Measurements from ENCODE around the gene P2RY2. TPM values are rescaled to one million over a fixed set of nuclear protein-coding genes. Genes with fewer than 3 reads are reported as not detected.
"Not testable (repeated sequence)": the region's sequence is repeated elsewhere in the genome, so short reads cannot be mapped to it uniquely, and the experiment has no call there.

Gene P2RY2
- total RNA-seq, 1 donor from 2014 or later: 0.51 TPM

DNA sequence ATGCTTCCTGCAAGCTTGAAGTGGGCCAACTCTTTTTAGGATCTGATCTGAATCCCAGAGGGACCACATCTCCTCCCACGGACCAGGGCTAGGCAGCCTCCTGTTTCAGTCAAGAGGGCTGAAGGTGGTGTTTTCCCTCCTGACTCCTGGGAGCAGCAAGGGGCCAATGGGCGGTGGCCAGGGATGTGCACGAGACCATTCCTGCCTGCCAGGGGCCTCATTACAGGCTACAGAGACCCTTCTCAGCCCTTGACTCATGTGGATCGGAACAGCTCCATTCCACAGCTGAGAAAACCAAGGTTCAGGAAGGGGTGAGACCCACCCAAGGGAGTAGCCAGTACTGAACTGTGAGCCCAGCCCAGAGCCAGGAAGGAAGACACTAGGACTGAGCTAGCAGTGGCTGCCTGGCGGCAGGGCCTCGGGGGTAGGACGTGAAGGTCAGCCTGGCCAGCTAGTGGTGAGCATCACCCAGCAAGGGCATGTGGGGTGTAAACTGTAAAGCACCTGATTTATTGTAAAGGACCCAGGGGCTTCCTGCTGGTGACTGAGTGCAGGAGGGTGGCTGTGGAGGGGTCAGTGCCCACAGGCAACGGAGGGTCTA is 50.7 kb downstream of the P2RY2 start:
- DNase-seq: no peak

DNA sequence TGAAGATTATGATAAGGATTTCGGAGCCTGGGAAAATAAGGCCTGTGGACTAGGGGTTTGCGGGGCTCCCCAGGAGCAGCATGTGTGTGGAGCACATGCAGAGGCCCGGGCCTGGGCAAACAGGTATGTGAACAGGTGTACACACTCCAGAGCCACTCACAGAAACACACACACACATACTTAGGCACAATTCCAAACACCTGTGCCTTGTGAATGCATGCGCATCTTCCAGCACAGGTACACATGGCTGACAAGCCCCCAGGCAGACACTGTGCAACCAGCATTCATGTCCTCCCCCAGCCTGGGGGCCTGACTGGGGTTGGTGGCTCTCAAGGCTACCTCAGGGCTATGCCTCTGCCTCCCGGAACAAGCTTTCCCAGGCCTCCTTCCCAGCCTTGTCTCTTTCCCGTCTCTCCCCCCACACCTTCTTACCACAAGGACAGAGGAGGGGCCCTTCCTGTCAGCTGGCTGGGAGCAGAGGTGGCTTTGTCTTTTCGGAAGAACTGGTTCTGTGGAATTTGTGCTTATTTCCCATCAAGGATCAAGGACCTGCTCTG is 51.5 kb downstream of the P2RY2 start:
- no peak for DNase-seq

DNA sequence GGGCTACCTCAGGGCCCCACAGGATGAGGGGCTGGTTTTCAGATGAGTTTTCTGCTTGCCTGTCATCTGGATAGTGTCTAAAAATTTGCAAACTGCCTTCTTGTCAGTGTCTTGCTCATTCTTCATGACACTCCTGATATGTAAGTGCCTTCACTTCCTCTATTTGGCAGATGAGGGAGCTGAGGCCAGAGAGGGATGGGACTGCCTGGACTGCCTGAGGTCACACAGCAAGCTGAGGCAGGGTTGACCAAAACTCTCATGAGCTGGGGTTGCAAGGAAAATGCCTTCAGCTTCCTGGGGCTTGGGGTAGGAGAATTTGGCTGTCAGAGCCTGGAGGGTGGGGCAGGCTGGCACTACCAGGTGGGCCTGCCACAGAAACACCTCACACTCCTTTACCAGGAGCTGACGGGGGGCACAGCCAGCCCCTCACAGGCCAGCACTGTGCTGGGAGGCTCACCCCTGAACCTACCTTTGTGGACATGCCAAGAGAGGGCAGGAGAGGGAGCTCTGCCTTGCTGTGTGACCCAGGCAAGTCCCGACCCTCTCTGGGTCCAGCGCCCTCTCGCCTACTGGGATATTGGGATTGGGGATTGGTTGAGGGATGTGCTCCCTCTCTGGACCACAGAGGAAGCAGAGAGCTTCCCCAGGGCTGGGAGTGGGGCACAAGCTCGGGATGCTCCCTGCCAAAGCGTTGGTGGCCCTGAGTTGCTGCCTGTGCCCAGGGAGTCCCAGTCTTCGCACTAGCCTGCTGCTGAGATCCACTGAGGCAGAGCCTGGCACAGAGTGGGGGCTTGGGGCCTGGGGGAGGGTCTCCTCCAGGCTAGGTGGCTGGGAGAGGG is 52.2 kb downstream of the P2RY2 start:
- DNase-seq: no peak

DNA sequence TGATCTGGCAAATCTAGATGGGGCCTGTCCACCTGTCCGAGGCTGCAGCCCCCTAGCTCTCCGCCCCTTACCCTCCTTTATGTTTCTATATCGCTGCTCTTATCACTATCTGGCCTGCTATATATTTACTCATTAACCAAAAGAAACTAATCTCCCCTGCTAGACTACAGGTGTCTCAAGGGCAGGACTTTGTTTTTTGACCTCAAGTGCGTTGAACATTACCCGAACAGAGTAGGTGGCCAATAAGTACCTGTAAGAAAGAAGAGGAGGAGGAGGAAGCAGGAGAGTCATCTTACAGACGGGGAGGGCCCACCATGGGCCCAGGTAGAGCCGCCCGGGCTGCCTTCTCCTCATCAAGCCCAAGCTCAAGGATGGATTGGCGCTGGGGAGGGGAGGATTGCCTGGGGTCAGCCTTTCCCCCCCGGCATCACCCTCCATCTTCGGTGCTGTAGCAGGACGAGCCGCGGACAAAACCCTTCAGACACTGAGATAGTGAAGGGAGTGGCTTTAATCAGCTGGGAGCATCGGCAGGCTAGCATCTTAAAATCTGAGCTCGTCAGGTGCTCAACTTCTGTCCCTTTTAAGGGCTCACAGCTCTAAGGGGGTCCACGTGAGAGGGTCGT is 52.9 kb downstream of the P2RY2 start:
- DNase-seq: no peak

DNA sequence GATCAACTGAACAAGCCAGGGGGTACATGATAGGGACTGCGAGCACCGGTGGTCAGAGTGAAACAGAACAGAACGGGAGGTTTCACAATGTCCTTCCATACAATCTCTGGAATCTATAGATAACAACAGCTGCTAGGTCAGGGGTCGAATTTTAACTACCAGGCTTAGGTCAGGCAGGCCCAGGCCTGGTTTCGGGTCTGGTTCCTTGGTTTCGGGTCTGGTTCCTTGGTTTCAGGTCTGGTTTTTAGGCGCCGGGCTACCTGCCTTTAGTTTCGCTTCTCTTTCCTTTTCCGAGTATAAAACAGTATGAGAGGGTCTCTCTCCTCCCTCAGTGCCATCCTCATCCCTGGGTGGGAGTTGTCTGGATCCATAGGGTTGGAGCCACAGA is 53.4 kb downstream of the P2RY2 start:
- not testable (repeated sequence) for DNase-seq

DNA sequence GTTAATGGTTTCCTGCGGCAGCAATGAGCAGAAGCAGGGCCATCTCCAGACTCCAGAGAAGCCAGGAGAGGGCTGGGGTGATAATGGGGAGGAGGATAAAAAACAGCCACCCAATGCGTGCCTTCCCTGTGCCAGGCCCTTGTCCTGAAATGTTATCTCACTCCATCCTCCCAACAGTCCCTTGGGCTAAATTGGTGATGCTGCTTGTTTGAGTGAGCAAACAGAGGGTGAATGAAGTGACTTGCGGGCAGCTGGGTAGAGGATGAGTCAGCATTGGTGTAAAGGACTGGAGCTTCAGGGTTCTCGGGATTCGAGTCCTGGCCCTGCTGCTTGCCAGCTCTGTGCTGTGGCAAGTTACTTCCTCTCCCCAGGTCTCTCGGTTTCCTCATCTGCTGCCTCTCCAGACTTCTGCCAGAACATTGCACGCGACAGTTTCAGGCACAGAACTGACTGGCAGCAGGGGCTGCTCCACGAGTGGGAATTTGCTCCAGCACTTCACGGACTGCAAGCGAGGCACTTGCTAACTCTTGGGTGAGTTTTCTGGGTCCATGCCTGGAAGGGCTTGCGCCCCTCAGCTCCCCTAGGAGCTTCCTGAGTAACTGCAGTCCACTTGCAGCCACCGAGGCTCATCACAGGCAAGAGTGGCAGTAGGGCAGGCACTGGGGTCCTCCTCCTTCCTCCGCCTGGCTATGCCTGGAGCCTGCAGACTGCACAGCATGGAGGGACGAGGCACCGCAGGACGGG is 54.0 kb downstream of the P2RY2 start, which contains the start of gene P2RY6:
Gene P2RY6, plus strand, starts transcription at position 403 of the 744 bp plus-strand sequence. CDS start 24,181 bp downstream, outside the sequence.
- peak; percentile 20 for DNase-seq

DNA sequence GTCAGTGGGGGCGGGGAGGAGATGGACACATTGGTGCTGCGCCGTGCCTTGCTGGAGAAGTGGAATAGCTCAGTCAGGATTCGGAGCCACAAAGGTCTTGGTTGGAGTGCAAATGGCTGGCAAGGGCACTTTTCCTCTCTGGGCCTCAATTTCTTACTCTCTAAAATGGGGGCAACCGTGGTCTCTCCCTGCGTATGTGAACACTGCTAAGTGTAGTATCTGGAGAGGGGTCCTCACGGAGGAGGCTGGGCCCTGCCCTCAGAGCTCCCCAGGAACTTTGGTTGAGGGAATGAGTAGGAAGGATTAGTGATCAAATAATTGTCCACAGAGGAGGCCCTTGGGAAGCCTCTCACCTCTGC is 54.6 kb downstream of the P2RY2 start:
- DNase-seq: no peak

DNA sequence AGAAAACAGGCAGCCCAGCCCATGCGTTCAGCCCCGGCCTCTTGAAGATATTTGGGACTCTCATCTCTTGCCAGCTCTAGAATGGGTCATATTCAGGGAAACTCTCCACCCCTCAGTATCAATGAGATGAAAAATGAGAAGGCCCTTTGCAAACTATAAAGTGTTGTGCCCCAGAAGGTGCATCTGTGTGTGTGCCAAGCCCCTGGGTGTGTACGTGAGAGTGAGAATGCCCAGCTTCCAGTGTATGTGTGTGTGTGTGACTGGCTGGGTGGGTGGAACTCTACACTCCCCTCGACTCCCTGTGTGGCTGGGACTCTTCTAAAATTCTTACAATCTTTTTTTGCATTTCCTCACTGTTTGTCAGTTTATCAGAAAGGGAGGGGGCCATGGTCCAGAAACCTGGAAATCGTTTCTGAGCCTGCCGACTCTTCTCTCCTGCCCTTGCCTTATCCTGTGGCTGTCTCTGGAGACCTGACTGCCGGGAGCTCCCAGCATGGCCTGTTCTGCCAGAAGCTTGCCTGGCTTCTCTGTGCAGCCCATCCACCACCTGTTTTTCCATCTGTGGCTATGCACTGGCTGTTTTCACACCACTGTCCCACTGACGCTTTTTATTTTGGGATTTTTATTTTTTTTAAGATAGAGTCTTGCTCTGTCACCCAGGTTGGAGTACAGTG is 55.3 kb downstream of the P2RY2 start:
- no peak for DNase-seq

DNA sequence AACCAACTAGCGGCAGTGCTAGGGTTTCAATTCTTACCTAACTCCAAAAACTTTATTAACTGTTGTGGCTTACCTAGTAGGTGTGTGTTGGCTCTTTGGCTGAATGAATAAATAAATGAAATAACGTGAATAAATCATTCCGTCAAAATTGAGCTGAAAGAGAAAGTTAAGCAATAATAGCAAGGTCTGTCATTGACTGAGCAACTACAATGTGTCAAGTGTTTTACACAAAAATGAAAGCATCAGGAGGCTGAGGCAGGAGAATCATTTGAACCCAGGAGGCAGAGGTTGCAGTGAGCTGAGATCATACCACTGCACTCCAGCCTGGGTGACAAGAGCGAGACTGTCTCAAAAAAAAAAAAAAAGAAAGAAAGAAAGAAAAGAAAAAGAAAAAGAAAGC is 56.1 kb downstream of the P2RY2 start:
- not testable (repeated sequence) for DNase-seq

DNA sequence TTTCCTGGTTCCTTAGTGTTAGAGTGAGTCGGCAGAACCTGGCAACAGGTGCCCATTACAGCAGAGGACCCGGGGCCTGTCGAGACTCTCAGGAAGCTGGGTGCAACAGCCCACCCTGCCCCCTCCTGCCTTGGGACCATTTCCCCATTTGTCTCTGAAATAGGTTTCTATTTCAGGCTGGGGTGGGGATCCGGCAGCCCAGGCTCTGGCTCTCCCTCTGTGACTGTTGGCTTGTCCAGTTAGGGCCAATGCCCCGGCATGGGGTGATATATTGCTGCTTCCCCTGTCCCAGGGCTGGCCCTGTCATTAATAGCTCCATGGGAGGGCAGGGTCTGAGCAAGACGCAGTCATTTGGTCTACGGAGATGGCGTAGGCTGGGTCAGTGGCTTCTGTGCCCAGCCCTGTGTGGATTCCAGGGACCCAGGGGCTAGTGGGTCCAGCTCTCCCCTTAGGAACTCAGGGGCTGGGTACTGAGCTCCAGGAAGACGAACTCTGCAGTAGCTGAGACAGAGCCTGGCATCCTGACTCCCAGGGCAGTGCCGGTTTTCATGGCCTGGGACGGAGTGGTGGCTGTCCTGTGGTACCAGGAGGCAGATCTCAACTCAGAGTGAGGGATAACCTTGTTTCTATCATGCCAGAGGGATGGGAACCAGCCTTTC is 56.8 kb downstream of the P2RY2 start:
- no peak for DNase-seq

DNA sequence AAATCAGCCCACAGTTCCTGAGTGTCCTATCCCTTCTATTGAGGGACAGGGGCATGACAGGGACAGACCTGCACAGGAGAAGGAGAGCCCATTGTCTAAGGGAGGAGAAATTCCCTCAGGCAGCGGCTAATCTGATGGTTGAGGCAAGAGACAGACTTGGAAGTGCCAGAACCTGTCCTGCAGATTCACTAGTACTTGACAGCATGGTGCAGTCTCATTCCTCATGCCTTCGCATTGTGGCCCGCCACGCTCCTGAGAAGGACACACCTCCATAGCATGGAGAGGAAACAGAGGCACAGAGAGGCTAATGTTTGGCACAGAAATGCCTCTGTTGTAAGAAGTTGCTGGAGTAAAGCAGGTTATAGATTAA is 57.3 kb downstream of the P2RY2 start:
- DNase-seq: no peak

DNA sequence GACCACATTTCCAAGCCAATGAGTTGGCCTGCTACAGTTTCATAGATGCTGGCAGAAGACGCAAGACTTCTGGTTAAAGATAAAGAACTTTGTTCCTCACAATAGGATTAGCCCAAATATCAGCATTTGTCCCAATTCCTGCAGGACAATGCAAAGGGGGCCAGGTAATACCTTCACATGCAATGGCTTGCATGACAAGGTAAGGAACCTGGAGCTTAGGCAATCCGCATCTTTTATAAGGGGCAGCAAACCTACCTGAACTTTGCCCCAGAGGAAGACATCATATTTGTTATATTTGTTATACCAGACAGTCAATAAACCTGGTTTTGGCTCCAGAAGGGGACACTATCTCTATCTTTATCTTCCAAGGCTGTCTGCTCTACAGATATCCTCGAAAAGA is 59.4 kb downstream of the P2RY2 start:
- DNase-seq: no peak

DNA sequence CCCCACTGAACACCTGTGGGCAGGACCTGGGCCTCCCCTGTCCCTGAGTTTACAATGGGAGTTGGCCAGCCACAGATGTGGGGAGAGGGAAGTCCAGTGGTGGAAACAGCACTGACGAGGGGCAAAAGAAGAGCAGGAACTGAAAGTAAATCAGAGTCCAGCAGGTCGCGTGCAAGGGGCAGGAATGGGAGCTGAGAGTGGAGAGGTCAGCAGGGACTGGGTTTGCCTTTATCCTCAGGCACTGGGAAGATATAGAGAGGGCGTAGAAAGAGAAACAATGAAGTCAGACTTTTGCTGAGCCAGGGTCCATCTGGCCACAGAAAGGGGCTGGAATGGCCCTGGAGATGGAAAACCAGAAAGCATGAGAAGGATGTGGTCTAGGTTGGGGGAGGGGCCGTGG is 62.5 kb downstream of the P2RY2 start:
- DNase-seq: no peak

DNA sequence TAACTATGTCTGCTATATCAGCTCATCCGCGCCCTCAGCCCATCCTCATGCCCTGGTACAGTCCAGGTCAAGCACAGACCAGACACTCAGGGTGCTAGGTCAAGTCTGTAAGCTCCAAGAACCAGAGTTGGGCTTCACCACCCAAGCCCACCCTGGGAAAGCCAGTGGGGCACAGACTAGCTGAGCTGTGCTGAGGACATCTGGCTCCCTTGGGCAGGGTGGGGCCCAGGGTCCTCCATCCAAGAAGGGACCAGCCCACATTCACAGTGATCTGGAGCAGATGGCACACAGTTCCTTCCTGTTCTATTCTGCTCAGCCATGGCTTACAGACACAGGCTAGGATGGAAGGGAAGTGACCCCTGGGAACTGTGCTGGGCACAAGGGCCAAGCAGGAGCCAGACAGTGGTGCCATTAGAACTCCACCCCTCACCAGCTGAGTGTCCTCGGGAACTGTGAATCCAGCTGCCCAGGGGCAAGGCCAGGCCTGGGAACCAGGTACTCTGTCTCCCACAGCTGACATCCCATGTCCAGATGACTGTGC is 63.2 kb downstream of the P2RY2 start:
- no peak for DNase-seq

DNA sequence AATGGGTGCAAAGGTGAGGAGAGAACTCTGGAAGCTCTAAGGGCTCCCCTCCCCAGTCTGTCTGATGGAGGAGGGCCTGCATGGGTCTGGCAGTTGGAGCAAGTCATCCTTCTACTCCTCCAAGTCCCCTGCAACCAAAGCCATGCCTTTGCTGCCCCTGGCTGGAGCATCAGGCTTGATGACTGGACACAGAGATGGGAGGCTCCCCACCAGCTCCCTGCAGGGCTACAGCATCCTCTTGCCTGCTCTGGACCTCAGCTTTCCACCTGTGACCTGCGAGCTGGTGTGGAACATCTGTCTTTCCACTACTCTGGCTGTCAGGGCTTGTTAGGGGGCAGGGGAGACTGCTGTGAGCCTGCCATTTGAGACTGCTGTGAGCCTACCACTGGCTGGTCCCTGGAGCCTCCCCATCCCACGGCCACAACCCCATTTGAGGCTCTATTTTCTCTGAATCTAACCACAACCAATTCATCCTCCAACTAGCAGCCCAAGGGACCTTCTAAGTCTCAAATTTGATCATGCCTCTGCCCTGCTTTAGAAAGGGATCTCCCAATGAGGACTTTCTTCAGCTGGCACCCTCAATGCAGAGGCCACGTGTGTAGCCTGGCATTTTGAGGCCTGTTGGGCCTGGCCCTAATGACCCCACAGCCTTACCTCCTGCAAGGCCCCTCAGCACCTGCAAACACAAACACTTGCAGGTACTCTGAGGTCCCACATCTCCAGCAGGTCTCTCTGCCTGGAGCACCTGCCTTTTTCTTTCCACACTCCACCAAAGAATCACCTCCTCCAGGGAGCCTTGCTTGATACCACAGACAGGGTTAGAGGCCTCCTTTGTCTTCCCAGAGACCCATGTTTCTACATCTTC is 63.9 kb downstream of the P2RY2 start:
- DNase-seq: no peak

DNA sequence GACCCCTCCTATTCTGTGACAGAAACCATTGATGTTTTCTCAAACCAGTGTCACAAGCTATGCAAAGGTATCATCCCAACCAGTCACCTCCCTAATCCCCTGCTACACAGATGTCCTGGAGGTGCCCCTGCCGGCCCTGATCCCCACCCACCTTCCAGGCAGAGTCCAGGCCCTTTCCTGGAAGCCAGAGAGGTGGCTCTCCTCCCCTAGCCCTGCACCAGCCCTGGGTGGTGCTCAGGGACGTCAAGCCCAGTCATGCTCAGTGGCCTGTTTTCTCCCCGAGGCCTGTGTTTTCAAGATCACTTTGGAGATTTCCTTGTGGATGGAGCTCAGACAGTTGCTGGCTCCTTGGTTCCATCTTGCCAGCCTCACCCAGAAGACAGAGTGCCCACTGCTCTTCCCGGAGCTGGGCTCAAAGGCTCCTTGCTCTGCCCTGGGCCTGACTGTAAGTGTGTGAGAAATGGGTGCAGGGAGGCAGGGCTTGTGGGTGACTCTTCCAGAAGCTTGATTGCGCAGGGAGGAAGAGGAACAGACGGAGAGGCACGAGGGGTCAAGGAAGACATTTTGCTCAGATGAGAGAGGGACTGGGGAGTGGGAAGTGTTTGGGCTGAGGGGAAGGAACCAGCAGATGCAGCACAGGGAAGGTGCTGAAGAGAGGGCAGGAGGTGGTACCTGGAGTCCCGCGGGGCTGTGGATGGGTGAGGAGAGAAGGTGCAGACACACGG is 65.4 kb downstream of the P2RY2 start:
- DNase-seq: no peak

DNA sequence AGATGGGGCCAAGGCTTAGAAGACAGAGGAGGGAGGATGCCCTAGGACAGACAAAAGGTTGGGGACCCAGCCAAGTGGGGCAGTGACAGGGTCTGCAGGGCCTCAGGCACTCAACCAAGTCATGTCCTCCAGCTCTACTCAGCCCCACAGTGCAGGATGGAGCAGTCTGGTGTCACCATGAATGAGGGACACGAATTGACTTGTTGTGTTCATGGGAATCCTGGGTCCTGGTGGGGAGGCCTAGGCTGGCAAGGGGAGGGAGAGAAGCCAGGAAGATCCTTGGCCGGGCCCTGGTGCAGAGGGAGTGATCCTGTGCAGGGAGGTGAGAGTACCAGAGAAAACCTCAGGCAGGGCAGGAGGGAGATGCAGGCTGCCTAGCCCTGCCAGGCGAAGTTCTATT is 66.0 kb downstream of the P2RY2 start:
- DNase-seq: no peak

DNA sequence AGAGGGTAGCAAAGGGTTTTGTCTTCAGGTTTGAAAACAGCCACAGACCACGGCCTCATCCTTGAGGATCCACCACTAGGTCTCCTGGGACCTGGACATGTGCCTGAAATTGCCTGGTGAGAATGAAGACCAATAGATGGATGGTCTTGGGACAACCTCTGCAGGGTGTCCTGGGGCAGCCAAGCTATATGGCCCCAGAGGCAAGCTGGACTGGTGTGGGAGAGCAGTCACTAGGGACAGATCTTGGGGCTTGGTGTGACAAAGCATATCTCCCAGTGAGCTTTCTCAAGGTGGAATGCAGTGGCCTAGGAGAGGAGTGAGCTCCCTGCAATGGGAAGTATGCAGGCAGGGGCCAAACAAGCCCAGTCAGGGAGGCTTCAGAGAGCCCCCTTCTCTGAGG is 67.6 kb downstream of the P2RY2 start:
- DNase-seq: no peak

All from dermis blood vessel endothelial cell (primary cell).